ENCODE measurements around the gene HOXA6. TPM values are rescaled to one million over a fixed set of nuclear protein-coding genes. Genes with fewer than 3 reads are reported as not detected.

HOXA6 gene
- total and polyA plus RNA-seq, 9 of the 15 experiments (the other 6 are each of a cell fraction or from before 2014, with no cell fraction given), result not detected

DNA sequence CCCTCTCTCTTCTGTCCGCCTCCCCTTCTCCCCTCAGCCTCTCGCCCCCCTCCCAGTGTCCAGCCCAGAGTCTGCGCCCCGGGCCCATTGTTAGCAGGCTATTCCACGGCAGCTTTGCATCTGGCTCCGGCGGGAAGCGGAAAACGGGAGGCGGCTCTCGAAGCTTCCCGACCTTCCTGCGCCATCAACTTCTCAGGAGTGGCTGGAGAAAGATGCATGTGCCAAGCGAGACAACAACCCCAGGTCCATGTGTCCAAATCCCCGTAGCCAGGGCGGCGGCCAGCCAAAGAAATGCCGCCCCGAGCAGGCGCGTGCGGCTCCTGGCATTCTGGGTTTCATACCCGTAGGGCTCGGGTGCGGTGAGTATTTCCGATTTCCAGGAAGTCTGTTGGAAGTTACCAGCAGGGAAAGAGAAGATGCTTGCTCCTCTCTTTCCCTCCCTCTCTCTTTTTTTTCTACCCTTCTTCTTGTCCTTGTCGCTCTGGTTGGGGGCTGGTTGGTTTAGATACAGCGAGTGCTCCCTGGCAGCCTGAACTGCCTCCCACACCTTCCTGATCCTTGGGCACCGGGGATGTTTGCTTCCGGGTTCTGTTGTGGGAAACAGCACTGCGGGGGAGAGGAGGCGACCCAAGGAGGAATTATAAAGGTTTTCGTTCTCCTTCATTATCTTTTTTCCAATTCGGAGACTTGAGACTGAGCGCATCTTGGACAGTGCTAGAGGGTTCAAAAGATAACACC lies 43.9 kb downstream of the HOXA6 start:
- Histone ChIP-seq H3K9me3 (replicated peaks; ENCODE audit: control insufficient read depth, insufficient read depth, low read depth, low read length) (no peaks in the 10 kb centered on the region), H3K4me3 (no peak overlapping the region), H3K36me3 (ENCODE audit: control insufficient read depth, insufficient read depth, low read length) (no peaks in the 10 kb centered on the region), H3K79me2 (ENCODE audit: control insufficient read depth, insufficient read depth, low read length) (no peaks in the 10 kb centered on the region), H3K27me3 (ENCODE audit: control insufficient read depth in 2 of 2, insufficient read depth in 2 of 2, low read length in 2 of 2) (peaks cover 72 to 74% of the 10 kb centered on the region in 2 experiments), H3K4me1 (replicated peaks in 1 of 2; ENCODE audit: control insufficient read depth in 2 of 2, insufficient read depth in 2 of 2, low read length in 2 of 2) (peaks cover 0 to 11% of the 10 kb centered on the region in 2 experiments; a peak in 2 of 5 replicates), H3K27ac (ENCODE audit: extremely low read depth, low read depth, low read length) (no peak overlapping the region), H3K4me2 (ENCODE audit: insufficient read depth, low read length) (no peak overlapping the region), H3K9ac (ENCODE audit: insufficient read depth in 1 of 2, low read depth in 2 of 2, low read length in 2 of 2) (no peak overlapping the region), H2AFZ (ENCODE audit: low read depth, low read length) (no peak overlapping the region), H4K20me1 (replicated peaks; ENCODE audit: control insufficient read depth, insufficient read depth, low read length) (no peaks in the 10 kb centered on the region), H3K9me1 (ENCODE audit: control insufficient read depth, insufficient read depth, low read length) (no peaks in the 10 kb centered on the region)
- 4% methylated on average over 18 of the region's 35 CpGs for WGBS (ENCODE audit: insufficient coverage, low coverage, missing lambda C conversion rate)
- intact Hi-C loops (cut with micrococcal nuclease), result no loop called here
- no peak for DNase-seq (ENCODE audit: extremely low read depth in 1 of 4, low spot score in 3 of 4)
- TF ChIP-seq, protein P1, sequence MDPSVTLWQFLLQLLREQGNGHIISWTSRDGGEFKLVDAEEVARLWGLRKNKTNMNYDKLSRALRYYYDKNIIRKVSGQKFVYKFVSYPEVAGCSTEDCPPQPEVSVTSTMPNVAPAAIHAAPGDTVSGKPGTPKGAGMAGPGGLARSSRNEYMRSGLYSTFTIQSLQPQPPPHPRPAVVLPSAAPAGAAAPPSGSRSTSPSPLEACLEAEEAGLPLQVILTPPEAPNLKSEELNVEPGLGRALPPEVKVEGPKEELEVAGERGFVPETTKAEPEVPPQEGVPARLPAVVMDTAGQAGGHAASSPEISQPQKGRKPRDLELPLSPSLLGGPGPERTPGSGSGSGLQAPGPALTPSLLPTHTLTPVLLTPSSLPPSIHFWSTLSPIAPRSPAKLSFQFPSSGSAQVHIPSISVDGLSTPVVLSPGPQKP (CRISPR knock-in tag; IDR thresholded peaks at IDR 0.05), result no peak
- TF ChIP-seq, protein P2, sequence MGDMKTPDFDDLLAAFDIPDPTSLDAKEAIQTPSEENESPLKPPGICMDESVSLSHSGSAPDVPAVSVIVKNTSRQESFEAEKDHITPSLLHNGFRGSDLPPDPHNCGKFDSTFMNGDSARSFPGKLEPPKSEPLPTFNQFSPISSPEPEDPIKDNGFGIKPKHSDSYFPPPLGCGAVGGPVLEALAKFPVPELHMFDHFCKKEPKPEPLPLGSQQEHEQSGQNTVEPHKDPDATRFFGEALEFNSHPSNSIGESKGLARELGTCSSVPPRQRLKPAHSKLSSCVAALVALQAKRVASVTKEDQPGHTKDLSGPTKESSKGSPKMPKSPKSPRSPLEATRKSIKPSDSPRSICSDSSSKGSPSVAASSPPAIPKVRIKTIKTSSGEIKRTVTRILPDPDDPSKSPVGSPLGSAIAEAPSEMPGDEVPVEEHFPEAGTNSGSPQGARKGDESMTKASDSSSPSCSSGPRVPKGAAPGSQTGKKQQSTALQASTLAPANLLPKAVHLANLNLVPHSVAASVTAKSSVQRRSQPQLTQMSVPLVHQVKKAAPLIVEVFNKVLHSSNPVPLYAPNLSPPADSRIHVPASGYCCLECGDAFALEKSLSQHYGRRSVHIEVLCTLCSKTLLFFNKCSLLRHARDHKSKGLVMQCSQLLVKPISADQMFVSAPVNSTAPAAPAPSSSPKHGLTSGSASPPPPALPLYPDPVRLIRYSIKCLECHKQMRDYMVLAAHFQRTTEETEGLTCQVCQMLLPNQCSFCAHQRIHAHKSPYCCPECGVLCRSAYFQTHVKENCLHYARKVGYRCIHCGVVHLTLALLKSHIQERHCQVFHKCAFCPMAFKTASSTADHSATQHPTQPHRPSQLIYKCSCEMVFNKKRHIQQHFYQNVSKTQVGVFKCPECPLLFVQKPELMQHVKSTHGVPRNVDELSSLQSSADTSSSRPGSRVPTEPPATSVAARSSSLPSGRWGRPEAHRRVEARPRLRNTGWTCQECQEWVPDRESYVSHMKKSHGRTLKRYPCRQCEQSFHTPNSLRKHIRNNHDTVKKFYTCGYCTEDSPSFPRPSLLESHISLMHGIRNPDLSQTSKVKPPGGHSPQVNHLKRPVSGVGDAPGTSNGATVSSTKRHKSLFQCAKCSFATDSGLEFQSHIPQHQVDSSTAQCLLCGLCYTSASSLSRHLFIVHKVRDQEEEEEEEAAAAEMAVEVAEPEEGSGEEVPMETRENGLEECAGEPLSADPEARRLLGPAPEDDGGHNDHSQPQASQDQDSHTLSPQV (IDR thresholded peaks at IDR 0.05), result no peak
- ATAC-seq, result no peak
- BruUV-seq (replicated peaks), result no TSS peak
- ChIA-PET POLR2A (no interaction called here), CTCF (ENCODE audit: low intra/inter-chr PET ratio) (no interaction called here)
- in situ Hi-C loops (cut with MboI), result no loop called here
- no peak for FAIRE-seq
